Testis (tissue), 3 donors: ENCODE data around the gene C1QL4. TPM values are rescaled to one million over a fixed set of nuclear protein-coding genes. Genes with fewer than 3 reads are reported as not detected.

Experiments
- DNase-seq: peaks from one replicate; pipeline ENCODE4 v3.0.0-alpha.2; 2019
- H3K27ac ChIP-seq, 2 donors: fragments of 200-600 bp; sonication (generic); one replicate each; pipeline ENCODE4 v1.5.1; 2019
- H3K27me3 ChIP-seq: fragments of 200-600 bp; sonication (generic); one replicate; pipeline ENCODE4 v1.5.1; 2019
- H3K36me3 ChIP-seq: fragments of 200-600 bp; sonication (generic); one replicate; pipeline ENCODE4 v1.5.1; 2017; ENCODE audit warnings: low read depth; ENCODE audit errors: missing control alignments
- H3K4me1 ChIP-seq: fragments of 200-600 bp; sonication (generic); one replicate; pipeline ENCODE4 v1.5.1; 2019
- H3K4me3 ChIP-seq, 2 donors: fragments of 200-600 bp; sonication (generic); one replicate each; pipeline ENCODE4 v1.5.1; 2017 to 2019
- H3K9me3 ChIP-seq: fragments of 200-600 bp; sonication (generic); one replicate; pipeline ENCODE4 v1.5.1; 2017
- POLR2A ChIP-seq: fragments of 450-650 bp; IDR thresholded peaks from one replicate; pipeline ENCODE4 v1.6.1; 2017; ENCODE audit warnings: antibody characterized with exemption, mild to moderate bottlenecking, moderate library complexity
- WGBS, 2 donors: methylation state at CpG; one replicate each; pipeline ENCODE4 v1.1.5; 2018; 5-methylcytosine and 5-hydroxymethylcytosine counted together
- intact Hi-C: fragments of 100-400 bp; cut with DNase I; formaldehyde crosslinking; loops from one replicate; pipeline ENCODE4 v1.15.1; 2023; ENCODE audit warnings: low total_unique reads
- polyA plus RNA-seq: library from polyadenylated mRNA; stranded (reverse); fragments of 350-450 nt; fragmentation: Illumina TruSeq; extraction: RNeasy Lipid Tissue Mini Kit (QIAGEN cat#74804); gene quantifications from one replicate; pipeline ENCODE4 v1.2.3, GENCODE V29; 2014; ENCODE audit warnings: low read depth, low replicate concordance; ENCODE audit not compliant: insufficient read depth
- total RNA-seq, 2 donors: library from RNA; depleted of rRNA; stranded (reverse); fragments of >200 nt; gene quantifications; one replicate each; pipeline ENCODE4 v1.2.3, GENCODE V29; 2016
- TF ChIP-seq, protein P1 (sequence below), 3 experiments: fragments of 450-650 bp in 2 of 3; fragments of 200-600 bp in 1 of 3; sonication (generic) in 1 of 3; IDR thresholded peaks; one replicate each; pipeline ENCODE4 v1.5.1; 2016 to 2019; ENCODE audit warnings: antibody characterized with exemption in 3 of 3, mild to moderate bottlenecking in 2 of 3, moderate library complexity in 1 of 3

Gene C1QL4
- total and polyA plus RNA-seq, 3 donors from 2014 or later, result 2.9 to 5.5 (median 3.3) TPM

DNA sequence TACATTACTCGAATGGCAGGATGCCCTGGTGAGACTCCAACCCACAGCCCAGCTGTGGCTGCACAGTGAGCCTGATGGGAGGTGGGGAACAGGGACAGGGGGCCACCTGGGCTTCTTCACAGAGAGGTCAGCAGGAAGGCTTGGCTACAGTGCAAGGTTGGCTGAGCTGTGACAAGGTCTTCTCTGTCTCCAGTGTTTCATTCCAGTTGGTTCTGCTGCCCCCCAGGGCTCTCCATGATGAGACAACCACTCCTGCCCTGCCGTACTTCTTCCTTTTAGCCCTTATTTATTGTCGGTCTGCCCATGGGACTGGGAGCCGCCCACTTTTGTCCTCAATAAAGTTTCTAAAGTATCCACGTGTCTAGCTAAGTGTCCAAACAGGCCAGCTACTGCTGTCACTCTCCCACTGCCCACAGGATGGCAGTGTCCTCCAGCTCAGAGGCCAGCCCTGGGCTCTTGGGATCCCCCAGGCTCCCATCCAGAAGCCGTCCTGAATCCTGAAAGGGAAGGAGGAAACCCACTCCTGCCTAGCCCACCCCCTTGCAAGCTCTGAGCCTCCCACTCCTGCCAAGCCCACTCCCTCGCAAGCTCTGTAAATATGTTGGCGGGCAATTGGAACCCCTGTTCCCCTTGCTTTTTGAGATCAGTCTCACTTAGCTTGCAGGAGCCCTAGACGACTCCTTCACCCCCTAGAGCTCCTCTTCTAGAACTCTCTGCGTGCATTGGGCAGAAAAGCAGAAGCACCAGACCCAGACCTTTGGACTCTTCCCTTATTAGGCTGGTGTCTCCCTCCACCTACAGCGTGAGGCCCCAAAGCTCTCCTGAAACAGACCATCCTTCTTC is 5.4 kb downstream of the C1QL4 start:
- Histone ChIP-seq H3K4me1 (peaks cover 9% of the 10 kb centered on the region), H3K27ac (no peak overlapping the region), H3K4me3 (no peak overlapping the region), H3K27me3 (no peaks in the 10 kb centered on the region), H3K9me3 (no peaks in the 10 kb centered on the region), H3K36me3 (no peaks in the 10 kb centered on the region)
- WGBS, 2 donors, result 32 to 44% methylated on average over 10 to 11 of the region's 11 CpGs
- DNase-seq, result peak; percentile 85
- intact Hi-C loops, result loop anchor here (10.0 kb wide), 1 partner anchor 47 kb away; no protein-coding TSS in a partner anchor
- TF ChIP-seq, protein P1, sequence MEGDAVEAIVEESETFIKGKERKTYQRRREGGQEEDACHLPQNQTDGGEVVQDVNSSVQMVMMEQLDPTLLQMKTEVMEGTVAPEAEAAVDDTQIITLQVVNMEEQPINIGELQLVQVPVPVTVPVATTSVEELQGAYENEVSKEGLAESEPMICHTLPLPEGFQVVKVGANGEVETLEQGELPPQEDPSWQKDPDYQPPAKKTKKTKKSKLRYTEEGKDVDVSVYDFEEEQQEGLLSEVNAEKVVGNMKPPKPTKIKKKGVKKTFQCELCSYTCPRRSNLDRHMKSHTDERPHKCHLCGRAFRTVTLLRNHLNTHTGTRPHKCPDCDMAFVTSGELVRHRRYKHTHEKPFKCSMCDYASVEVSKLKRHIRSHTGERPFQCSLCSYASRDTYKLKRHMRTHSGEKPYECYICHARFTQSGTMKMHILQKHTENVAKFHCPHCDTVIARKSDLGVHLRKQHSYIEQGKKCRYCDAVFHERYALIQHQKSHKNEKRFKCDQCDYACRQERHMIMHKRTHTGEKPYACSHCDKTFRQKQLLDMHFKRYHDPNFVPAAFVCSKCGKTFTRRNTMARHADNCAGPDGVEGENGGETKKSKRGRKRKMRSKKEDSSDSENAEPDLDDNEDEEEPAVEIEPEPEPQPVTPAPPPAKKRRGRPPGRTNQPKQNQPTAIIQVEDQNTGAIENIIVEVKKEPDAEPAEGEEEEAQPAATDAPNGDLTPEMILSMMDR (IDR thresholded peaks at IDR 0.05), result peak; percentile 44 to 69 (median 59)
- TF ChIP-seq POLR2A, result no peak

DNA sequence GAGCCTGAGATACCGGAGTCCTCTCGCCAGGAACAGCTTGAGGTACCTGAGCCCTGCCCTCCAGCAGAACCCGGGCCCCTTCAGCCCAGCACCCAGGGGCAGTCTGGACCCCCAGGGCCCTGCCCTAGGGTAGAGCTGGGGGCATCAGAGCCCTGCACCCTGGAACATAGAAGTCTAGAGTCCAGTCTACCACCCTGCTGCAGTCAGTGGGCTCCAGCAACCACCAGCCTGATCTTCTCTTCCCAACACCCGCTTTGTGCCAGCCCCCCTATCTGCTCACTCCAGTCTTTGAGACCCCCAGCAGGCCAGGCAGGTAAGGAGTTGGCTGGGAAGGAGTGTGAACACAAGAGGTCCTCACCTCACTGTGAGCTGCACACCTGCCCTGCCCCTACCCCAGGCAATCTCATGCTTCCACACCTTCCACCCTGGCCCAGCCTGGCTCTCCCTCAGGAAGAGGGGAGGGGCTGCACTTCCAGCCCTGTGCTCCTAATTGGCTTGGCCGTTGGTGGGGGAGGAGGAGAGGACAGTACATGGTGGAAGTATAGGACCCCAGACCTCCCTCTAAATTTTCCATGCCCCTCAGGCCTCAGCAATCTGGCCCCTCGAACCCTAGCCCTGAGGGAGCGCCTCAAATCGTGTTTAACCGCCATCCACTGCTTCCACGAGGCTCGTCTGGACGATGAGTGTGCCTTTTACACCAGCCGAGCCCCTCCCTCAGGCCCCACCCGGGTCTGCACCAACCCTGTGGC is 6.2 kb downstream of the C1QL4 start:
- DNase-seq, result no peak
- Histone ChIP-seq H3K27ac (no peak overlapping the region), H3K36me3 (no peaks in the 10 kb centered on the region), H3K27me3 (no peaks in the 10 kb centered on the region), H3K9me3 (no peaks in the 10 kb centered on the region), H3K4me1 (peaks cover 9% of the 10 kb centered on the region), H3K4me3 (no peak overlapping the region)
- WGBS, 2 donors, result 77 to 82% methylated on average over 11 to 14 of the region's 14 CpGs
- intact Hi-C loops, result loop anchor here (10.0 kb wide), 1 partner anchor 46 kb away; no protein-coding TSS in a partner anchor
- TF ChIP-seq, protein P1 (IDR thresholded peaks at IDR 0.05), result no peak
- no peak for TF ChIP-seq POLR2A

DNA sequence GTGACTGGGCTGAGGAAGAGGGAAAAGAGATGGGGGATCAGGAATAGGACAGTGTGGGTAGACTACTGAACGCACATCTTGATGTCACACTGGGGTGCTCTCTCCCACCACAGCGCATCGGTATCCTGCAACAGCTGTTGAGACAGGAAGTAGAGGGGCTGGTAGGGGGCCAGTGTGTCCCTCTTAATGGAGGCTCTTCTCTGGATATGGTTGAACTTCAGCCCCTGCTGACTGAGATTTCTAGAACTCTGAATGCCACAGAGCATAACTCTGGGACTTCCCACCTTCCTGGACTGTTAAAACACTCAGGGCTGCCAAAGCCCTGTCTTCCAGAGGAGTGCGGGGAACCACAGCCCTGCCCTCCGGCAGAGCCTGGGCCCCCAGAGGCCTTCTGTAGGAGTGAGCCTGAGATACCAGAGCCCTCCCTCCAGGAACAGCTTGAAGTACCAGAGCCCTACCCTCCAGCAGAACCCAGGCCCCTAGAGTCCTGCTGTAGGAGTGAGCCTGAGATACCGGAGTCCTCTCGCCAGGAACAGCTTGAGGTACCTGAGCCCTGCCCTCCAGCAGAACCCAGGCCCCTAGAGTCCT is 6.9 kb downstream of the C1QL4 start:
- DNase-seq, result no peak
- Histone ChIP-seq H3K9me3 (no peaks in the 10 kb centered on the region), H3K36me3 (no peaks in the 10 kb centered on the region), H3K4me1 (peaks cover 9% of the 10 kb centered on the region), H3K27me3 (no peaks in the 10 kb centered on the region), H3K4me3 (no peak overlapping the region), H3K27ac (no peak overlapping the region)
- TF ChIP-seq, protein P1 (IDR thresholded peaks at IDR 0.05), result no peak
- no peak for TF ChIP-seq POLR2A
- 77 to 85% methylated on average over 5 to 7 of the region's 7 CpGs for WGBS, 2 donors
- intact Hi-C loops, result loop anchor here (10.0 kb wide), 1 partner anchor 45 kb away; no protein-coding TSS in a partner anchor

DNA sequence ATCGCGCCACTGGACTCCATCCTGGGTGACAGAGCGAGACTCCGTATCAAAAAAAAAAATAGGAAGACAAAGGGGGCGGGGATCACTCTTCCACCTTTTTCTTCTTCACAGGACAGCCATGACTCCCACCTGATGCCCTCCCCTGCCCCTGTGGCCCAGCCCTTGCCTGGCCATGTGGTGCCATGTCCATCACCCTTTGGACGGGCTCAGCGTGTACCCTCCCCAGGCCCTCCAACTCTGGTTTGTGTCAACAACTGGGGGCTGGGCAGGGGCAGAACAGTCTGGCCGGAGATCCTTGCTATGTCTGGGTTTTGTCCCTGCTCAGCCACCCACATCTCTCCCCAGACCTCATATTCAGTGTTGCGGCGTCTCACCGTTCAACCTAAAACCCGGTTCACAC is 8.2 kb downstream of the C1QL4 start:
- TF ChIP-seq, protein P1 (IDR thresholded peaks at IDR 0.05), result no peak
- no peak for TF ChIP-seq POLR2A
- peaks cover 9% of the 10 kb centered on the region for H3K4me1 ChIP-seq
- H3K9me3 ChIP-seq, result no peaks in the 10 kb centered on the region
- no peaks in the 10 kb centered on the region for H3K36me3 ChIP-seq
- no peak for DNase-seq
- intact Hi-C loops, result no loop called here
- no peak overlapping the region for H3K27ac ChIP-seq
- WGBS, 2 donors, result 95 to 97% methylated on average over 12 of the region's 12 CpGs
- no peak overlapping the region for H3K4me3 ChIP-seq
- no peaks in the 10 kb centered on the region for H3K27me3 ChIP-seq
